Left lung (tissue), 10 donors: ENCODE data around the gene TFIP11. TPM values are rescaled to one million over a fixed set of nuclear protein-coding genes. Genes with fewer than 3 reads are reported as not detected.

Experiments used
- ATAC-seq: fragments of 200-7000 bp; cut with Tn5 transposase; one replicate; pipeline ENCODE4 v1.9.1; 2020; ENCODE audit warnings: moderate library complexity
- DNase-seq, 4 donors: peaks; one replicate each; pipeline ENCODE4 v3.0.0-alpha.2; 2013 to 2020
- H3K27ac ChIP-seq, 2 donors: fragments of 200-600 bp; sonication (generic) in 1 of 2; one replicate each; pipeline versions ENCODE4 v1.5.0 to v1.8.0; 2020 to 2021
- H3K27me3 ChIP-seq, 2 donors: fragments of 200-600 bp; sonication (generic) in 1 of 2; one replicate each; pipeline versions ENCODE4 v1.5.0 to v1.8.0; 2020 to 2021
- H3K36me3 ChIP-seq, 2 donors: fragments of 200-600 bp; sonication (generic) in 1 of 2; one replicate each; pipeline versions ENCODE4 v1.5.0 to v1.8.0; 2020 to 2021
- H3K4me1 ChIP-seq, 2 donors: fragments of 200-600 bp; one replicate each; pipeline ENCODE4 v1.8.0; 2021
- H3K4me3 ChIP-seq, 2 donors: fragments of 200-600 bp; sonication (generic) in 1 of 2; one replicate each; pipeline versions ENCODE4 v1.5.0 to v1.8.0; 2020 to 2021; ENCODE audit warnings: mild to moderate bottlenecking in 1 of 2
- H3K9me3 ChIP-seq, 2 donors: fragments of 200-600 bp; sonication (generic) in 1 of 2; one replicate each; pipeline versions ENCODE4 v1.5.0 to v1.8.0; 2020 to 2021
- CTCF ChIP-seq, 2 donors: fragments of 200-600 bp; sonication (generic) in 1 of 2; IDR thresholded peaks; one replicate each; pipeline versions ENCODE4 v1.5.0 to v1.8.0; 2021; ENCODE audit warnings: antibody characterized with exemption in 2 of 2
- intact Hi-C, 2 donors: fragments of 100-400 bp; cut with DNase I; formaldehyde crosslinking; loops; one replicate each; pipeline versions ENCODE4 v1.11.2 to v1.14.2; 2022
- polyA plus RNA-seq, 6 donors: library from polyadenylated mRNA; unstranded; fragments of 120-200 nt; gene quantifications; one replicate each; pipeline ENCODE4 v1.2.1, GENCODE V29; 2013; ENCODE audit not compliant: insufficient read length in 6 of 6
- total RNA-seq, 2 donors: library from RNA; stranded (reverse); fragmentation: NEBNext Ultra II Directional; extraction: Animal tissue kit (Norgen Biotek cat#: 25700); gene quantifications; one replicate each; pipeline ENCODE4 v1.2.1, GENCODE V29; 2021
- donor health status: DM: no; HTN: yes; CAD: no.
- donor health status: DM: no; HTN: no; CAD: no.

Gene TFIP11
- total and polyA plus RNA-seq, 8 donors, result 32.1 to 39.9 (median 36.8) TPM

GRCh38 chr22:26556904-26557303, 44.6 kb upstream of the TFIP11 start:
- no peaks in the 10 kb centered on the region for H3K27me3 ChIP-seq
- H3K4me1 ChIP-seq, result peaks cover 0 to 51% of the 10 kb centered on the region in 2 donors
- no peaks in the 10 kb centered on the region for H3K9me3 ChIP-seq
- no peak for TF ChIP-seq CTCF (IDR thresholded peaks at IDR 0.05)
- H3K4me3 ChIP-seq, result no peak overlapping the region
- no peak overlapping the region for H3K27ac ChIP-seq
- peaks cover 0 to 11% of the 10 kb centered on the region in 2 donors for H3K36me3 ChIP-seq
- ATAC-seq (no peak), DNase-seq (no peak)
- intact Hi-C loops, result no loop called here

- H3K27me3 ChIP-seq, result no peaks in the 10 kb centered on the region
- peaks cover 11 to 53% of the 10 kb centered on the region in 2 donors for H3K4me1 ChIP-seq
- H3K4me3 ChIP-seq, result no peak overlapping the region
- DNase-seq (no peak), ATAC-seq (no peak)
- H3K36me3 ChIP-seq, result peaks cover 0 to 11% of the 10 kb centered on the region in 2 donors
- intact Hi-C loops, result no loop called here
- no peak for TF ChIP-seq CTCF (IDR thresholded peaks at IDR 0.05)
- no peaks in the 10 kb centered on the region for H3K9me3 ChIP-seq
- H3K27ac ChIP-seq, result no peak overlapping the region
These were observed 43.2 kb upstream of the TFIP11 start for GRCh38 chr22:26555478-26555877.

- intact Hi-C loops, result no loop called here
- no peak for ATAC-seq
- H3K4me1 ChIP-seq, result peaks cover 17 to 48% of the 10 kb centered on the region in 2 donors
- H3K36me3 ChIP-seq, result peaks cover 0 to 11% of the 10 kb centered on the region in 2 donors
- no peaks in the 10 kb centered on the region for H3K9me3 ChIP-seq
- no peak overlapping the region for H3K27ac ChIP-seq
- H3K27me3 ChIP-seq, result no peaks in the 10 kb centered on the region
- no peak for DNase-seq
- no peak for TF ChIP-seq CTCF (IDR thresholded peaks at IDR 0.05)
- no peak overlapping the region for H3K4me3 ChIP-seq
These were observed 42.7 kb upstream of the TFIP11 start for GRCh38 chr22:26554956-26555355.

- H3K36me3 ChIP-seq, result peaks cover 0 to 11% of the 10 kb centered on the region in 2 donors
- no peak overlapping the region for H3K27ac ChIP-seq
These were observed 40.9 kb upstream of the TFIP11 start for GRCh38 chr22:26553056-26553752.

More at GRCh38 chr22:26553056-26553752, 40.9 kb upstream of the TFIP11 start:
- DNase-seq (no peak), ATAC-seq (peak; percentile 16)
- Histone ChIP-seq H3K9me3 (no peaks in the 10 kb centered on the region), H3K4me1 (peaks cover 17 to 48% of the 10 kb centered on the region in 2 donors), H3K4me3 (no peak overlapping the region), H3K27me3 (no peaks in the 10 kb centered on the region)
- intact Hi-C loops, result no loop called here
- TF ChIP-seq CTCF (IDR thresholded peaks at IDR 0.05), result no peak
